AG10803 (cell line): ENCODE data around the gene STAM2.

ENCODE experiments used
- DNase-seq: peaks from one replicate; pipeline ENCODE4 v3.0.0; 2010; ENCODE audit warnings: low read depth
- H3K4me3 ChIP-seq: 2 replicates; pipeline ENCODE4 v1.5.1; 2011; ENCODE audit warnings: mild to moderate bottlenecking, low read length, control low read depth
- TF ChIP-seq, protein P1 (sequence below): conservative IDR thresholded peaks from 2 replicates; pipeline ENCODE4 v1.5.1; 2011; ENCODE audit warnings: mild to moderate bottlenecking, low read length, control low read depth, inconsistent platforms

STAM2 gene

DNA sequence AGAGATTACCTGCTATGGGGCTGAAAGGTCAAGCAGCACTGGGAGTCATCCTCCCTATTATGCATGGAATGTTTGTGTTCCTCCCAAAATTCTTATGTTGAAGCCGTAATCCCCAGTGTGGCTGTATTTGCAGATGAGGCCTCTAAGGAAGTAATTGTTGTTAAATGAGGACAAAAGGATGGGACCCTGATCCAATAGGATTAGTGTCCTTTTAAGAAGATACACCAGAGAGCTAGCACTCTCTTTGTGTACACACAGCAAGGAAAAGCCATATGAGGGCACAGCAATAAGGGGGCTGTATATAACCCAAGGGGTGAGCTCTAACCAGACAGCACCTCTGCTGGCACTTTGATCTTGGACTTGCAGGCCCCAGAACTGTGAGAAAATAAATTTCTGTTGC, 18.3 kb downstream of the STAM2 start:
- no peak overlapping the region for H3K4me3 ChIP-seq
- TF ChIP-seq, protein P1, sequence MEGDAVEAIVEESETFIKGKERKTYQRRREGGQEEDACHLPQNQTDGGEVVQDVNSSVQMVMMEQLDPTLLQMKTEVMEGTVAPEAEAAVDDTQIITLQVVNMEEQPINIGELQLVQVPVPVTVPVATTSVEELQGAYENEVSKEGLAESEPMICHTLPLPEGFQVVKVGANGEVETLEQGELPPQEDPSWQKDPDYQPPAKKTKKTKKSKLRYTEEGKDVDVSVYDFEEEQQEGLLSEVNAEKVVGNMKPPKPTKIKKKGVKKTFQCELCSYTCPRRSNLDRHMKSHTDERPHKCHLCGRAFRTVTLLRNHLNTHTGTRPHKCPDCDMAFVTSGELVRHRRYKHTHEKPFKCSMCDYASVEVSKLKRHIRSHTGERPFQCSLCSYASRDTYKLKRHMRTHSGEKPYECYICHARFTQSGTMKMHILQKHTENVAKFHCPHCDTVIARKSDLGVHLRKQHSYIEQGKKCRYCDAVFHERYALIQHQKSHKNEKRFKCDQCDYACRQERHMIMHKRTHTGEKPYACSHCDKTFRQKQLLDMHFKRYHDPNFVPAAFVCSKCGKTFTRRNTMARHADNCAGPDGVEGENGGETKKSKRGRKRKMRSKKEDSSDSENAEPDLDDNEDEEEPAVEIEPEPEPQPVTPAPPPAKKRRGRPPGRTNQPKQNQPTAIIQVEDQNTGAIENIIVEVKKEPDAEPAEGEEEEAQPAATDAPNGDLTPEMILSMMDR: no peak
- DNase-seq: no peak

DNA sequence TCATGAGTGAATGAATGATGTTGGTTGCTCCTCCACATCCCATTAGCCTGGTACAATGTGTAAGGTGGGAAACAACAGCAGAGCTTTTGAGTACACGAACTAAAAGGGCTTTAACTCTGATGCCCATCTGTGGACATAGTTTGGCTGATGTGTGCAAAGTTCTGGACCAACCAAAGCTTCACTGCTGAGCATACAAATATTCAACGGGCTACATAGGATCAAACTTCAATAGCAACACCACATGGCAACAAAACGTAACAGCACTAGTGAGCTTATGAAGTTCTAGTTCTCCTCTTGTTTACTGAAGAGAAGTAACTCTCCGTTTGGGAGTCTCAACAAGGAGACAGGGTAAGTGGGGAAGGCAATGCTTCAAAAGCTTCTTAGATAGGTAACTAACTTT, 20.4 kb downstream of the STAM2 start:
- TF ChIP-seq, protein P1: no peak
- peak; percentile 22 for DNase-seq
- H3K4me3 ChIP-seq: no peak overlapping the region

DNA sequence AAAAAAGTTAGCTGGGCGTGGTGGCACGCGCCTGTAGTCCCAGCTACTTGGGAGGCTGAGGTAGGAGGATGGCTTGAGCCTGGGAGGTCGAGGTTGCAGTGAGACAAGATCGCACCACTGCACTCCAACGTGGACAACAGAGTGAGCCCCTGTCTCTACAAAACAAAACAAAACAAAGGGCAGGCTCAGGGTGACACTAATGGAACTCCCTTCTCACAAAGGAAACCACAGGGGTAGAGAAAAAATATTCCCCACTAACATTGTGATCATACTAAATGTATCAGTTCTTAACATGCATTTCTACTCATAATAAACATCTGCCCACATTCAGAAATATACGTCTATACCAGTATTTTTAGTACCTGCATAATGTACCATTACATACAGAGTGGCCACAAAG, 21.1 kb downstream of the STAM2 start:
- no peak for DNase-seq
- TF ChIP-seq, protein P1: no peak

DNA sequence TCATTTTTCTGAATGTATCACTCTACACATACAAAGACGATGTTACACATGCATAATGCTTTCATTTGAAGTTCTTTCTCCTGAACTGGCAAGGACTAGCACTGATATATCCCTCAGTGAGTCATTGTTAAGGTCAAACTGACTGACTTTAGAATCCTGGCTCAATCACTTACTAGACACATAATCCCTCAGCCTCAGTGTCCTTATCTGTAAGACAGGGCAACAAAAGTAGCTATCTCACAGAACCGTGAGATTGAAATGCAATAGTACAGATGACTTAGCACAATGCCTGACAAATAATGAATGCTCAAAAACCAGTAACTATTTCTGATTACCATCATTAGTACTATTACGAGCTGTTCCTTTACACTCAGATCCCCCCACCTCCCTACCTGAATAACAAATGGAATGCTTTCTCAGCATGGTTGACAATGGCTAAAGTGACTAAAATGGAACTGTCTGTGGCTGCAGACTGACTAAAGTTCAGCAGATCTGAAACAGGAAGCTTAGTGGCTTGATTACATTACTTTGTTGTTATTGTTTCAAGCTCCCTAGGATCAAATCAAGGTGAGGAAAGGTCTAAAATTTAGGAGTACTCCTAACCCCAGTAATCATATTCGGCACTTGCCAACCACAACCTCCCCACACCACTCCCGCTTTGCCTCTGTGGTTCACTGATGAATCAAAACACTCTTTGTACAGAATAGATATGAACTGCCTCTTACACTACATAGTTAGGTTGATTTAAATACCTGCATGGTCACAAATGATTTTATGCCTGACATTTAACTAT, 40.9 kb downstream of the STAM2 start:
- no peak overlapping the region for H3K4me3 ChIP-seq
- DNase-seq: no peak
- TF ChIP-seq, protein P1: no peak

More for the DNA sequence above, 21.1 kb downstream of the STAM2 start:
- H3K4me3 ChIP-seq: no peak overlapping the region

DNA sequence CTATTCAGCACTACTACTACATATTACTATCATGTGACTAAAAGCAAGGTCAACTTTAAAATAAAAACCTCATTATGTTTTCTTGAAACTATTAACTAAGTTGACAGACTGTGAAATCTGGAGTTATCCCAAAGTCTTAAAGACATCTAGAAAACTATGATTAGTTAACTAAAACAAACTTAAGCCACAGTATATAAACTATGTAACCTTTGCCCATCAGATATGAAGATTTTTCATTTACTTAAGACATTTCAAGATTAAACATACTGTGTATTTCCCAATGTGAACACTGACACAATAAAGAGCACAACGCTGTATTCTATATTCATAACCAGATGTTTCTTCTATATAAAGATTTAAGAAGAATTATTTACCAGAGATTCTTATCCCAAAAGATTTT, 43.3 kb downstream of the STAM2 start:
- H3K4me3 ChIP-seq: no peak overlapping the region
- TF ChIP-seq, protein P1: no peak
- no peak for DNase-seq

DNA sequence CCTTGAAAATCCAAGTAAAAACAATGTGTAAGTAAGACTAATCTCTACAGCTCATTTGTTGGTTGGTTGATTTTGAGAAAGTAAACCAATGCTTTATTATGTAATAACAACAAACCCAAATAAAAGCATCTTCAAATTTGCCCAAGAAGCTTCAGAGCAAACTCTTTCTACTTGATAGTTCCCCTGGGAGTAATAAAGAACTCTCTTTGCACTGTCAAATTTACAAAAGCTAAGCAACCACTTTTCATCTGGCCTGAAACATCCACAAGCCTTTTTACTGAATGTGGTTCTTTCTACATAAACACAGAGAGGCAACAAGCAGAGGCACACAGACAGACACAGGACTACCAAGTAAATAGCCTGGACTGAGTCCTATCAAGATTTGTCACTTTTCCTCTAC, 47.9 kb downstream of the STAM2 start:
- TF ChIP-seq, protein P1: no peak
- no peak overlapping the region for H3K4me3 ChIP-seq
- no peak for DNase-seq

DNA sequence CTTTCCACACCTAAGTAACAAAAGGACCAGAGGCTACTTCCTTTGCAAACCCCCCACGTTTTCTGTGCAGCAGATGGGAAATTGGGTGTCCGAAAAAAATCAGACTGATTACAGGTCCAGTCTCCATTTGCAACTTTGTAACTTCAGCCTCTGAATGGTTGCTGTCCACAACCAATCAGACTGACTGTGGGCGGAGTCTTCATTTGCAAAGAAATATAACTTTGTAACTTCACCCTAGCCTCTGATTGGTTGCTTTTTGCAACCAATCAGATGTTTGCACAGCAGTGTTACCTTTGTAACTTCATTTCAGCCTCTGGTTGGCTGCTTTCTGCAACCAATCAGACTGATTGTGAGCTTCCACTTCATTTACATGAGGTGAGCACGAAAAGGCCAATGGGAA, 48.9 kb downstream of the STAM2 start:
- TF ChIP-seq, protein P1: no peak
- no peak for DNase-seq
- no peak overlapping the region for H3K4me3 ChIP-seq
